HG03045 (cell line): ENCODE measurements around the gene CD164L2.

Source experiments
- ATAC-seq: cut with Tn5 transposase; IDR thresholded peaks from one replicate; pipeline ENCODE4 v1.9.1; 2021; ENCODE audit warnings: mild to moderate bottlenecking, moderate library complexity; ENCODE audit not compliant: unreplicated experiment

CD164L2 gene

DNA sequence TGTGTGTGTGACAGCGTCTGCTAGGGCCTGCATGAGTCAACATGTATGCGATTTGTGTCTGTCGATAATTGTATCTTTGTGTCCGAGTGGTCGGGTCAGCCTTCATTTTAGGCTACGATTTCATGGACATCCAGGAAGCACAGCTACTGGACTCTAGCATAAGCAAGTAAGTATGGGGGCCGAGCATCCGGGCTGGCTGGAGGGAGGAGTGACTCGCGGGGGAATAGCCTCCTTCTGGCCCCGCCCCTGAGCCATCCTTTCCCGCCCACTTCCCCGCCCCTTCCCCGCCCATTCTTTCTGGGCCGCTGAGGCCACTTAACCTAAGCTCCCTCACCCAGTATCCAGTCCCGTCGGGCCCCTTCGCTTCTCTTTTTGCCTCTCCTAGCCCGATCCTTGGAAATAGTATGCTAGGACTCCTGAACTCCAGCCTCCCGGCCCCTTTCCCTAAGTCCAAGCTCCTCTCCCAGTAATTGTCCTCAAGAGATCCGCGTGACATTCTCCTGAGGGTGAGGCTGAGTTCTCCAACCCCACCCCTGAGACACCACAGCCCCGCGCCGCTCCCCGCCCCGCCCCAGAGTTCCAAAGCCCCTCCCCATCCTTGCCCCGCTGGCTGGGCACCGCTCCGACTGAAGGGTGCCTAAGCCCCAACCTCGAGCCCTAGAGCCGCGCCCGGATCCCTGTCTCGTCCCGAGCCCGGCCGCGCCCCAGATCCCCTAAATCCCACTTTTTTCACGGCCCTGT is 17.6 kb downstream of the CD164L2 start:
- peak; percentile 28 for ATAC-seq

DNA sequence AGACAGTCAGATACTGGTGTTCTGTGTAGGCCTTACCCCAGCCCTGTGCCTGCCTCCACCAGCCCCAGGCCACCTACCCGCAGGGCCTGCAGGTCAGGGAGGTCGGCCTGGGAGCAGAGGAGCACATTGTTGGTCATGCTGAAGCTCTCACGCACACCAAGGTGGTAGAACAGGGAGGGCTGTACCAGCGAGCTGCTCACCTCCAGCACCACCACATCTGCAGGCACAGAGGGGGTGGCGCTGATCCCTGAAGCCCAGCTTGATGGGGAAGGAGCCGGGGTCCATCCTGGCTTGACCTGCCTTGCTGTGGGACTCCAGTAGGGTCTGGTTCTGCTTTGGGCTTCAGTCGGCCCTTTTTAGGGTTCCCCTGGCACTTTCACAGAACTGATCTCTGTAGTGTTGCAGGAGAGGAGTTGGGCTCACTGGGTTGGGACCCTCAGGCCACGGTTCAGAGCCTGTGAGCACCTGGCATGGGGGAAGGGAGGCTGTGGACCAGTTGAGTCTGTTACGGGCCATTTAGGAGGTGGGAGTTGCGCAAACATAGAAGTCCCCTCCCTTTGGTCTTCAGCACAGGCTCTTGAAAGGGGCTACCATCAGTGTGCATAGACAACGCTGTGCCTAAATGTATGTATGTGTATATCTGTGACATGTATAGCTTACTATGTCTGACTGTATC is 18.3 kb downstream of the CD164L2 start:
- ATAC-seq, result no peak

DNA sequence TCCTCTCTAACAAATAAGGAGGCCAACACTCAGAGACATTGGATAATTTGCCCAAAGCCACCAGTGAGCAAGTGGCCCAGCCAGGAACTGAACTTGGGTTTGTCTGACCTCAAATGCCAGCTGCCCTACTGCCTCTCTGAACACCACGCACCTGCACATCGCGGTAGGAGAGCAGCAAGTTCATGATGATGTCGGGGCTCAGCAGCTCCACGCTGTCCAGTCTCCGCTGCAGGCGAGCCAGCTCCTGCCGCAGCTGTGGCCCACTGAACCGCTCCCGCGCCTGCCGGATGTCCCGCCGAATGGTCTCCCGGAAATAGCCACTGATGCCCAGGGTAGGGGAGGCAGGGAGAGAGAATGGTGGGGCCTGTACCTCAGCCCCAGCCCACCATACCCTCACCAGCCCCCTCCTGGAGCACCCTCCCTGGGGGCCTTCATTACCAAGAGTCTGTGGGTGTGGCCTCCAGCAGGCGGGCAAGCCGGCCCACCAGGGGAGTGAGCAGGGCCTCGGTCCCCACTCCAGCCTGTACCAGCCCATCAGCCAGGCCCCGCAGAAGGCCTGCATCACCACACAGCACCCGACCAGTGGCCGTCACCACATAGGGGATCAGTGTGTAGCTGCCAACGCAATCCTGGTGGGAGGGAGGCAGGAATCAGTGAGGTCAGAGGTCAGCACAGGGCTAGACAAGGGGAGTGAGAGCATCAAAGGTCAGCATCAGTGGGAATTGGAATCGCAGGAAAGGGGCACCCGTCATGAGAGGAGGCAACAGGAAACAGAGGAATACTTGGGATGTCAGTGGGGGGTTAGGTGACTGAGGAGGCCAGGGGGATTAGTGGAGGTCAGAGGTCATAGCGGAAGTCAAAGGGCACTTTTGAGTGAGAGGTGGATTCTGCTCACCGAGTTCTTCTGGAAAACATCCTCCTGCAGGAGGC is 19.1 kb downstream of the CD164L2 start:
- ATAC-seq, result no peak

- ATAC-seq, result no peak
These were observed 21.6 kb downstream of the CD164L2 start for GRCh38 chr1:27361553-27361952.

GRCh38 chr1:27361044-27361402 is 22.1 kb downstream of the CD164L2 start:
- ATAC-seq, result no peak

DNA sequence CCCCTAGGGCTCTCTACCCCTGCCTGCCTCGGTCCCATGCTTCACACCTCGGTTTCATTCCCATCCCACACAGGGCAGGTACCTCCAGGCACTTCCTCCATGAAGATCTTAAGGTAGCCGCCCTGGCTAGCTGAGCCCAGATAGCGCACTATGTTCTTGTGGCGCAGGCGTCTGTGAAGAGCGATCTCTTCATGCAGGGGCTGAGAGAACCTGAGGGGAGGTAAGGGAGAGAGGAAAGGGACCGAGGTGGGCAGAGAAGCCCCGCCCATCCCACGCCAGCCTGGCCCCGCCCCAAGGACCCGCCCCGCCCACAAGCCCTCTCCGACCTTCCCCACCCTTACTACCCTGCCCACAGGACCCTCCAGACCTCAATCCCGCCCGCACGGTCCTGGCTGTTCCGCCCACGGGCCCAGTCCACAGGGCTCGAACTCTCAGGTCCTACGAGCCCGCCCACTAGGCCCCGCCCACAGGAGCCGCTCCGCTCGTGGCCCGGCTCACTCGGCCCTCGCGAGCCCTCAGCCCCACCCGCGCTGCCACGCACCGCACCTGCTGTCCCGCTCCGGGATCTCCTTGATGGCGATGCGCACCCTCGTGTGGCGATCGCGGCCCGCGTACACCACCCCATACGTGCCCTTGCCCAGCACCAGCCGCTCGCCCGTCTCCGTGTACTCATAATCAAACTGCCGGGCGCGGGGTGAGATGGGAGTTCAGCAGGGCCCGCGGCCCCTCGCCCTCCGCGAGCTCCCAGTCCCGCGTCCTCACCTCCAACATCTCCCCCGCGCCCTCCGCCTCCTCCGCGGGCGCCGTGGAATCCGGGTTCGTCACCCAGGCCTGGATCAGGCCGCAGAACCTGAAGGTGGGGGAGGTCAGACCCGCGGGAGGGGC is 22.7 kb downstream of the CD164L2 start:
- no peak for ATAC-seq

GRCh38 chr1:27359822-27360158 is 23.3 kb downstream of the CD164L2 start:
- ATAC-seq, result no peak

- no peak for ATAC-seq
These were observed 24.2 kb downstream of the CD164L2 start for GRCh38 chr1:27358928-27359313.

DNA sequence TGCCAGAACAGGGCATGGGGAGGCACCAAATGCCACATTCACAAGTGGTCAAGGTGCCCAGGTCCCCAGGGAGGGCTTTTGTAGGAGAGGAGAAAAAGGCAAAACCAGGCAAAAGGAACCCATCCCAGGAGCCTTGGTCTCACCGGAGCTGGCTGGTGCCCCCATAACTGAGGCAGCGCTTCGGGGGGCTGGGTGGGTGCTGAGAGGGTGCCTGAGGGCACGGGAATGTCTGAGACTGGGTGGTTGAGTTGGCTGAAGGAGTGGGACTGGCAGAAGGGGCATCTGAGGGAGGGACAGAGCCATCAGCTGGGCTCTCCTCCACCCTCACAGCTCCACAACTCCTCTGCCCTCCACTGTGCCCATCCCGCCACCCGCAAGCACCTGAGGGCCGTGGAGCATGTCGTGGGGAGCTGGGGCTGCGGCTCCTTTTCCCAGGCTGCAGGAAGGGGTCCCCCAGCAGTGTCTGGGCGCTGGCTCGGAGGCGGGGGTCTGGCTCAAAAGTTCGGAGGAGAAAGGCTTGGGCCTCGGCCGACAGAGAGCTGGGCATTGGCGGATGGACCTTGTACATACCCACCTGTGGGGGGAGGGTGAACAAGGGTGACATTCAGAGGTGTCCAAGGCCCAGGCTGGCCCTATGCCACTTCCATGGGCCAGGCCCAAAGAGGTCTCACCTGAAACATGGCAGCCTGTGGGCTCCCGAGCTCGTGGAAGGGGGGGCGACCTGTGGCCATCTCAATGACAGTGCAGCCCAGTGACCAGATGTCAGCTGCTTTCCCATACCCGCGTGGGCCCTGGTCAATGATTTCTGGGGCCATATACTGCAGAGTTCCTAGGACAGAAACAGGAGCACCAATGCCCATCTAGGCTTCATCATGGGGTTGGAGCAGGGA is 24.9 kb downstream of the CD164L2 start:
- no peak for ATAC-seq

DNA sequence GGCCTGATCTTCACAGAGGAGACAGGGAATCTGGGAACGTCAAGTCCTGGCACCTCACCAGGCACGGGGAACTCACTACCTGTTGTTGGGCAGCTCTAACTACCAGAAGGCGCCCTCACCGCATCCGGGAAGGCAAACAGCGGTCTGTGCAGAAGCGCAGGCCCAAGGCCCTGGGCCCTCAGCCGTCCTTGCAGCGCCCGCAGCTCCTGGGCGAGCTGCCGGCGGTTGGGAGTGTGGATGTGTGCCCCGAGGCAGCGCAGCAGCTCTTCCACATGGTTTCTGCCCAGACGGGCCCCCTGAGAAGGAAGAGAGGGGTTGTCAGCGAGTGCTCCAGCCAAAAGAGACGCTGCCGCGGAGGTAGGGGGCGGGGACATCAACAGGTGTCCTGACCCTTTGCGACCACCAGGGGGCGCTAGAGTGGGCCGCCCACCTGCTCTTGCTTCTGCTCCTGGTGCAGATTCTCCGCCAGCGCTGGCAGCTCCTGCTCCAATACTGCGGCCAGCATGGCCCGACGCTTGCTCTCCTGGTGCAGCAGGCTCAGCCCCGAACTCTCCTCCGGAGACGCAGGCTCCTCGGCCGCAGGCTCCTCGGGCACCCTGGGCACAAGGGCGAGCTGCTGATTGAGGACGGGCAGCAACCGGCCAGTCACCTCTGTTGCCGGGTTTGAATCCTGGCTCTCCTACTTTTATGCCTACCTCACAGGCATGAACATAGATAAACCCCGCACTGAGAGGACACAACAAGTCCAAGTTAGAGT is 25.7 kb downstream of the CD164L2 start:
- ATAC-seq, result no peak

GRCh38 chr1:27356619-27357280 is 26.4 kb downstream of the CD164L2 start:
- no peak for ATAC-seq

GRCh38 chr1:27356277-27356618 is 26.9 kb downstream of the CD164L2 start:
- ATAC-seq, result no peak

GRCh38 chr1:27355683-27356082 is 27.4 kb downstream of the CD164L2 start:
- no peak for ATAC-seq

- no peak for ATAC-seq
These were observed 29.5 kb downstream of the CD164L2 start for GRCh38 chr1:27353629-27354028.

- ATAC-seq, result no peak
These were observed 30.0 kb downstream of the CD164L2 start for GRCh38 chr1:27353166-27353565.

DNA sequence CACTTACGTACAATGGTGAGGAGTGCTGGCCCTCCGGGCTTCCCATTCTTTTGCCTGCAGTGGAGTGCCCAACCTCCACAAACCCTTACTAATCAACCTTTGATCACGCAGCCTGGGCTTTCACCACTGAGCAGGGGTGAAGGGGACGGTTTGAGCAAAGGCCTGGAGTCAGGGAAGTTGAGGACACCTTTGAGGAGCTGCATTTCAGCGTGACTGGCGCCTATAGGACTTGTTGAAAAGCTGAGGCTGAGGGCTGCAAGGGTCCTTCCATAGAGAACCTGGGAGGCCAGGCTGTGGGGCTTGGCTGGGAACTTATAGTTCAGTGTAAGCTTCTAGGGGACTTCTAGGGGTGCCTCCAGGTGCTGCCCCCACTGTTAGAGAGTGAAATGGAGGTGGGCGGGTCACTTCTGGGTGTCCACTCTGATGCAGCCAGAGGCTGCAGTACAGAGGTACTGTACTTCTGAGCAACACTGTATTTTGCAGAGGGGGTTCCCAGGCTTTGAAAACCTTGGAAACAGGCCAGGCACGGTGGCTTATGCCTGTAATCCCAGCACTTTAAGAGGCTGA is 31.5 kb downstream of the CD164L2 start:
- no peak for ATAC-seq

DNA sequence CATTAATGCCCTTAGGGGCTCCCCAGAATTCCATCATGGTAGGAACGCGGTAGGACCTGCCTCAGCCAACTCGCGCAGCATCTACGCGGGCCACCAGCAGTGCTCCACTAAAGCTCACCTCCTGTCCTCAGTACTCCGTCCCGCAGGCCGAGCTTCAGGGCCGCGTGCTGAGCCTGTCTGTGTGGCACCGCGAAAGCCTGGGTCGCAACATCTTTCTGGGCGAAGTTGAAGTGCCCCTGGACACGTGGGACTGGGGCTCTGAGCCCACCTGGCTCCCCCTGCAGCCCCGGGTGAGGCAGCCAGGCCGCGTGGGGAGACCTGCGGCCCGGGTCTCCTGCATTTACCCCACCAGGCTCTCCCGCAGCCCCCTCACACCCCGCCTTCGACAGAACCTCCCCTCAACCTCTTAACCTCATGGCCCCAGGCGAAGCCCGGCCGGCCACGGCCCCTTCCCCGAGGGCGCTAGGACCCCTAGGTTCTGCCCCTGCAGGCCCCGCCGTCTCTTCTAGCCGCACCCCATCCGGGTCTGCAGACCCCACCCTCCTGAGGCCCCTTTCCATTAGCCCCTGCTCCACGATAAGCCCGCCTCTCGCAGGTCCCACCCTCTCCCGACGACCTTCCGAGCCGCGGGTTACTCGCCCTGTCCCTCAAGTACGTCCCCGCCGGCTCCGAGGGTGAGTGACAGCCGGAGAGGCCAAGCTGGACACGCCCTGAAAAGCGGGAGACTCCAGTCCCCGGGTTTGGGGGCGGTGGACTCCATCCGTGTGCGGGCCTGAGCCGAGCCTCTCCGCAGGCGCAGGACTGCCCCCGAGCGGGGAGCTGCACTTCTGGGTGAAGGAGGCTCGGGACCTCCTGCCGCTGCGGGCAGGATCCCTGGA is 32.2 kb downstream of the CD164L2 start:
- ATAC-seq, result no peak
